OCI-LY7 (cell line): Measurements from ENCODE around the gene FAM181A. TPM values are rescaled to one million over a fixed set of nuclear protein-coding genes. Genes with fewer than 3 reads are reported as not detected.
A peak's percentile ranks its signal among the peaks of the same experiment; 100 is the strongest.

ENCODE experiments used
- BruUV-seq: library from RNA; stranded (reverse); fragments of 400-500 nt; replicated peaks from 2 replicates; lab custom pipeline; 2021; lab: Mats Ljungman, UMichigan
- CTCF ChIA-PET: fragments of 300-600 bp; sonication (Branson Sonifier 250); formaldehyde crosslinking; loops from one replicate; lab custom pipeline; 2022; ENCODE audit warnings: antibody characterized with exemption; ENCODE audit not compliant: unreplicated experiment; lab: Charles Lee
- POLR2A ChIA-PET: fragments of 300-600 bp; sonication (Branson Sonifier 250); formaldehyde crosslinking; loops from one replicate; lab custom pipeline; 2022; ENCODE audit warnings: antibody characterized with exemption; lab: Charles Lee
- DNase-seq: peaks from one replicate; pipeline ENCODE4 v3.0.0-alpha.2; 2015; ENCODE audit warnings: low spot score
- H2AFZ ChIP-seq: fragments of 200-600 bp; sonication (generic), shearing (Covaris generic); 2 replicates; pipeline ENCODE4 v1.6.1; 2014; ENCODE audit warnings: mild to moderate bottlenecking, antibody characterized with exemption, low read length, moderate library complexity
- H3K27ac ChIP-seq: fragments of 200-600 bp; sonication (generic); 2 replicates; pipeline ENCODE4 v1.5.1; 2014; ENCODE audit warnings: mixed run types, low read depth, mild to moderate bottlenecking, moderate library complexity, low read length, inconsistent platforms; ENCODE audit not compliant: poor library complexity, severe bottlenecking
- H3K36me3 ChIP-seq: fragments of 200-600 bp; sonication (generic); 2 replicates; pipeline ENCODE4 v1.6.1; 2014; ENCODE audit warnings: mild to moderate bottlenecking, antibody characterized with exemption, low read length, moderate library complexity, mixed read lengths; ENCODE audit not compliant: insufficient read depth
- H3K4me1 ChIP-seq: fragments of 200-600 bp; sonication (generic); 2 replicates; pipeline ENCODE4 v1.5.1; 2014; ENCODE audit warnings: mild to moderate bottlenecking, low read length; ENCODE audit not compliant: insufficient read depth, poor library complexity, severe bottlenecking
- H3K4me2 ChIP-seq: fragments of 200-600 bp; sonication (generic); 2 replicates; pipeline ENCODE4 v1.6.1; 2014; ENCODE audit warnings: mild to moderate bottlenecking, low read length
- H3K4me3 ChIP-seq: fragments of 200-600 bp; sonication (generic); 2 replicates; pipeline ENCODE4 v1.5.1; 2014; ENCODE audit warnings: mild to moderate bottlenecking, low read depth, low read length; ENCODE audit not compliant: poor library complexity, severe bottlenecking
- H3K79me2 ChIP-seq: fragments of 200-600 bp; sonication (generic); 2 replicates; pipeline ENCODE4 v1.6.1; 2016; ENCODE audit warnings: low read depth, mild to moderate bottlenecking, low read length, moderate library complexity, mixed read lengths; ENCODE audit not compliant: insufficient read depth
- H3K9me2 ChIP-seq: fragments of 200-600 bp; sonication (generic); 2 replicates; pipeline ENCODE4 v1.6.1; 2016; ENCODE audit warnings: mild to moderate bottlenecking, low read length, mixed read lengths; ENCODE audit not compliant: insufficient read depth
- H3K9me3 ChIP-seq: fragments of 200-600 bp; sonication (generic); 2 replicates; pipeline ENCODE4 v1.6.1; 2014; ENCODE audit warnings: mild to moderate bottlenecking, mixed run types, low read length, mixed read lengths
- H4K20me1 ChIP-seq: fragments of 200-600 bp; sonication (generic); 2 replicates; pipeline ENCODE4 v1.6.1; 2014; ENCODE audit warnings: mild to moderate bottlenecking, antibody characterized with exemption, low read length, moderate library complexity, mixed read lengths; ENCODE audit not compliant: insufficient read depth
- CTCF ChIP-seq: fragments of 200-600 bp; sonication (generic); conservative IDR thresholded peaks from 2 replicates; pipeline ENCODE4 v1.5.1; 2014; ENCODE audit warnings: mild to moderate bottlenecking, antibody characterized with exemption, low read length, moderate library complexity, mixed read lengths
- EZH2phosphoT487 ChIP-seq: fragments of 200-600 bp; sonication (generic); IDR thresholded peaks from 2 replicates; pipeline ENCODE4 v1.6.1; 2018; ENCODE audit warnings: low read depth, borderline replicate concordance, mild to moderate bottlenecking, mixed run types, antibody characterized with exemption, low read length, moderate library complexity, mixed read lengths
- intact Hi-C: fragments of 100-400 bp; cut with micrococcal nuclease; formaldehyde crosslinking; loops from one replicate; pipeline ENCODE4 v1.10.0; 2022; ENCODE audit not compliant: unreplicated experiment
- total RNA-seq, 2 experiments: library from RNA; depleted of rRNA in 1 of 2; stranded (reverse); fragments of >200 nt in 1 of 2; shearing (Covaris generic) in 1 of 2; gene quantifications; 2 replicates each; pipeline ENCODE4 v1.2.3, GENCODE V29; 2014 to 2022

Gene FAM181A
- total RNA-seq, 2 experiments from 2014 or later, result not detected

- intact Hi-C loops, result loop anchor here (10.0 kb wide), 1 partner anchor 761 kb away; the partner anchor contains the start of genes GON7 and UBR7
- H3K4me2 ChIP-seq, result no peak overlapping the region
- no peaks in the 10 kb centered on the region for H4K20me1 ChIP-seq
- no peak overlapping the region for H3K4me3 ChIP-seq
- peaks cover 81% of the 10 kb centered on the region for H3K4me1 ChIP-seq
- CTCF ChIA-PET, result interaction anchor here (1.8 kb wide), 1 partner anchor 26 kb away, joined by 5 read pairs; no protein-coding TSS in a partner anchor
- no peaks in the 10 kb centered on the region for H3K36me3 ChIP-seq
- TF ChIP-seq EZH2phosphoT487, result no peak
- TF ChIP-seq CTCF, result no peak
- no peak overlapping the region for H2AFZ ChIP-seq
- no peaks in the 10 kb centered on the region for H3K9me3 ChIP-seq
- no peaks in the 10 kb centered on the region for H3K79me2 ChIP-seq
- no peaks in the 10 kb centered on the region for H3K9me2 ChIP-seq
- no TSS peak for BruUV-seq
- DNase-seq, result no peak
- no peak overlapping the region for H3K27ac ChIP-seq
- POLR2A ChIA-PET, result interaction anchor here (1.0 to 3.6 kb wide), 2 partner anchors 11 to 12 kb away, joined by 5 to 14 read pairs; no protein-coding TSS in a partner anchor
Observed at GRCh38 chr14:93965946-93966474, 38.9 kb downstream of the FAM181A start.

GRCh38 chr14:93967637-93968250, 40.6 kb downstream of the FAM181A start:
- intact Hi-C loops, result loop anchor here (10.0 kb wide), 1 partner anchor 763 kb away; the partner anchor contains the start of genes GON7 and UBR7
- ChIA-PET CTCF (interaction anchor here (1.0 to 2.0 kb wide), 6 partner anchors 8 to 28 kb away, joined by 3 to 13 read pairs (median 4); partner anchors contain the start of gene ASB2), POLR2A (interaction anchor here (0.8 to 2.4 kb wide), 7 partner anchors 8 to 66 kb away, joined by 3 to 21 read pairs (median 6); partner anchors contain the start of gene ASB2)
- DNase-seq, result peak; percentile 85
- no peaks in the 10 kb centered on the region for H3K9me3 ChIP-seq
- no peaks in the 10 kb centered on the region for H3K79me2 ChIP-seq
- H3K4me1 ChIP-seq, result peaks cover 81% of the 10 kb centered on the region
- peak overlapping the region; percentile 28 for H3K4me3 ChIP-seq
- peak overlapping the region; percentile 94 for H3K4me2 ChIP-seq
- no peak for TF ChIP-seq EZH2phosphoT487
- no peak for TF ChIP-seq CTCF
- no peak overlapping the region; the same call in 1 of the 2 replicates for H2AFZ ChIP-seq
- H3K9me2 ChIP-seq, result no peaks in the 10 kb centered on the region
- no peaks in the 10 kb centered on the region for H3K36me3 ChIP-seq
- H4K20me1 ChIP-seq, result no peaks in the 10 kb centered on the region
- no TSS peak for BruUV-seq
- peak overlapping the region; percentile 58 for H3K27ac ChIP-seq
